ENCODE measurements around the gene PER3. TPM values are rescaled to one million over a fixed set of nuclear protein-coding genes. Genes with fewer than 3 reads are reported as not detected.

PER3 gene
- total and polyA plus RNA-seq, 2 of the 13 experiments (the other 11 are each of a cell fraction or from before 2014, with no cell fraction given) = 3.0 to 6.0 TPM

DNA sequence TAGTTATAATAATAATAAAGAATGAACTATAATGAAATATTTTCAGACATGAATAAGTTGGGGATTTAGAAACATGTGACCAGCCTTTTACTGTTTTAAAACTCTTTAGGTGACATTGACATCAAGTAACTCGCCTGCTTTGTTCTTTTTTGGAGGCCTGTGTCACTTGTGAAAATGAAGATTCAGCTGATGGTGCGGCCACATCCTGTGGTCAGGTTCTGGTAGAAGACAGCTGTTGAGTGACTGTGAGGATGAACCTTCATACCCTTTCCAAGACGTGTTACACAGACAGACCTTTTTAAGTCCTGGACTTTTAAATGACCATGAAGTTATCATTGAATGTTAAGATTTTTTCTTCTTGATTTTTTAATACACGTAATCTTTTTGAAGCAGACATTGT is 58.4 kb downstream of the PER3 start:
- H3K4me1 ChIP-seq (ENCODE audit: insufficient read depth, low read length) = no peaks in the 10 kb centered on the region
- POLR2A ChIA-PET = no interaction called here
- FAIRE-seq (no peak), ATAC-seq (no peak), DNase-seq (ENCODE audit: low spot score) (no peak)
- BruUV-seq (replicated peaks) = no TSS peak
- no peaks in the 10 kb centered on the region for H3K9me3 ChIP-seq (ENCODE audit: low read length)
- no peak overlapping the region for H2AFZ ChIP-seq (ENCODE audit: low read length)
- 91% methylated on average over 4 of the region's 4 CpGs for WGBS (ENCODE audit: low lambda C conversion rate)
- no peak overlapping the region for H3K4me2 ChIP-seq (ENCODE audit: low read depth, low read length)
- intact Hi-C loops (cut with micrococcal nuclease; ENCODE audit: unreplicated experiment) (no loop called here), in situ Hi-C loops (cut with HindIII; ENCODE audit: extremely low pct_ligation_motif_present, low pct_unique_long_range_greater_than_20kb) (no loop called here)
- H3K36me3 ChIP-seq (replicated peaks in 1 of 2; ENCODE audit: control insufficient read depth in 1 of 2, insufficient read depth in 2 of 2, low read length in 2 of 2) = peaks cover 0 to 12% of the 10 kb centered on the region in 2 experiments; a peak in 2 of 5 replicates
- no peaks in the 10 kb centered on the region for H3K79me2 ChIP-seq (ENCODE audit: insufficient read depth, low read length)
- CTCF ChIA-PET (ENCODE audit: low intra/inter-chr PET ratio, low total read pairs) = no interaction called here
- H3K9ac ChIP-seq (ENCODE audit: insufficient read depth, low read depth, low read length) = no peak overlapping the region
- no peak overlapping the region for H3K4me3 ChIP-seq (replicated peaks in 1 of 3; ENCODE audit: insufficient read depth in 1 of 3, low read depth in 2 of 3, low read length in 3 of 3)
- H3K27ac ChIP-seq (ENCODE audit: extremely low read length, insufficient read depth, low read length) = no peak overlapping the region
- H3K27me3 ChIP-seq (ENCODE audit: control insufficient read depth in 1 of 2, insufficient read depth in 2 of 2, low read length in 2 of 2) = no peaks in the 10 kb centered on the region
- H4K20me1 ChIP-seq (ENCODE audit: insufficient read depth, low read length) = no peaks in the 10 kb centered on the region
- TF ChIP-seq, protein P1, sequence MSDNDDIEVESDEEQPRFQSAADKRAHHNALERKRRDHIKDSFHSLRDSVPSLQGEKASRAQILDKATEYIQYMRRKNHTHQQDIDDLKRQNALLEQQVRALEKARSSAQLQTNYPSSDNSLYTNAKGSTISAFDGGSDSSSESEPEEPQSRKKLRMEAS (IDR thresholded peaks at IDR 0.05) = no peak
- no peak for TF ChIP-seq ZNF431 (CRISPR knock-in tag; IDR thresholded peaks at IDR 0.05; ENCODE audit: borderline replicate concordance, low read depth)
- no peak for TF ChIP-seq ZNF773 (CRISPR knock-in tag; IDR thresholded peaks at IDR 0.05; ENCODE audit: borderline replicate concordance)
- no peak for TF ChIP-seq ZNF367 (CRISPR knock-in tag; IDR thresholded peaks at IDR 0.05; ENCODE audit: borderline replicate concordance)
- TF ChIP-seq, protein P2, sequence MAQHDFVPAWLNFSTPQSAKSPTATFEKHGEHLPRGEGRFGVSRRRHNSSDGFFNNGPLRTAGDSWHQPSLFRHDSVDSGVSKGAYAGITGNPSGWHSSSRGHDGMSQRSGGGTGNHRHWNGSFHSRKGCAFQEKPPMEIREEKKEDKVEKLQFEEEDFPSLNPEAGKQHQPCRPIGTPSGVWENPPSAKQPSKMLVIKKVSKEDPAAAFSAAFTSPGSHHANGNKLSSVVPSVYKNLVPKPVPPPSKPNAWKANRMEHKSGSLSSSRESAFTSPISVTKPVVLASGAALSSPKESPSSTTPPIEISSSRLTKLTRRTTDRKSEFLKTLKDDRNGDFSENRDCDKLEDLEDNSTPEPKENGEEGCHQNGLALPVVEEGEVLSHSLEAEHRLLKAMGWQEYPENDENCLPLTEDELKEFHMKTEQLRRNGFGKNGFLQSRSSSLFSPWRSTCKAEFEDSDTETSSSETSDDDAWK (CRISPR knock-in tag; IDR thresholded peaks at IDR 0.05) = no peak
- no peak for TF ChIP-seq ZNF703 (CRISPR knock-in tag; IDR thresholded peaks at IDR 0.05; ENCODE audit: borderline replicate concordance)
- TF ChIP-seq ELF4 (CRISPR knock-in tag; IDR thresholded peaks at IDR 0.05; ENCODE audit: borderline replicate concordance) = no peak
- TF ChIP-seq, protein P3, sequence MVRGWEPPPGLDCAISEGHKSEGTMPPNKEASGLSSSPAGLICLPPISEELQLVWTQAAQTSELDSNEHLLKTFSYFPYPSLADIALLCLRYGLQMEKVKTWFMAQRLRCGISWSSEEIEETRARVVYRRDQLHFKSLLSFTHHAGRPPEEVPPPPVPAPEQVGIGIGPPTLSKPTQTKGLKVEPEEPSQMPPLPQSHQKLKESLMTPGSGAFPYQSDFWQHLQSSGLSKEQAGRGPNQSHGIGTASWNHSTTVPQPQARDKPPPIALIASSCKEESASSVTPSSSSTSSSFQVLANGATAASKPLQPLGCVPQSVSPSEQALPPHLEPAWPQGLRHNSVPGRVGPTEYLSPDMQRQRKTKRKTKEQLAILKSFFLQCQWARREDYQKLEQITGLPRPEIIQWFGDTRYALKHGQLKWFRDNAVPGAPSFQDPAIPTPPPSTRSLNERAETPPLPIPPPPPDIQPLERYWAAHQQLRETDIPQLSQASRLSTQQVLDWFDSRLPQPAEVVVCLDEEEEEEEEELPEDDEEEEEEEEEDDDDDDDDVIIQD (CRISPR knock-in tag; IDR thresholded peaks at IDR 0.05; ENCODE audit: low read depth) = no peak
- TF ChIP-seq, protein P4, sequence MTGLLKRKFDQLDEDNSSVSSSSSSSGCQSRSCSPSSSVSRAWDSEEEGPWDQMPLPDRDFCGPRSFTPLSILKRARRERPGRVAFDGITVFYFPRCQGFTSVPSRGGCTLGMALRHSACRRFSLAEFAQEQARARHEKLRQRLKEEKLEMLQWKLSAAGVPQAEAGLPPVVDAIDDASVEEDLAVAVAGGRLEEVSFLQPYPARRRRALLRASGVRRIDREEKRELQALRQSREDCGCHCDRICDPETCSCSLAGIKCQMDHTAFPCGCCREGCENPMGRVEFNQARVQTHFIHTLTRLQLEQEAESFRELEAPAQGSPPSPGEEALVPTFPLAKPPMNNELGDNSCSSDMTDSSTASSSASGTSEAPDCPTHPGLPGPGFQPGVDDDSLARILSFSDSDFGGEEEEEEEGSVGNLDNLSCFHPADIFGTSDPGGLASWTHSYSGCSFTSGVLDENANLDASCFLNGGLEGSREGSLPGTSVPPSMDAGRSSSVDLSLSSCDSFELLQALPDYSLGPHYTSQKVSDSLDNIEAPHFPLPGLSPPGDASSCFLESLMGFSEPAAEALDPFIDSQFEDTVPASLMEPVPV (CRISPR knock-in tag; IDR thresholded peaks at IDR 0.05) = no peak
- no peak for TF ChIP-seq NFE2 (CRISPR knock-in tag; IDR thresholded peaks at IDR 0.05)
- TF ChIP-seq, protein P5, sequence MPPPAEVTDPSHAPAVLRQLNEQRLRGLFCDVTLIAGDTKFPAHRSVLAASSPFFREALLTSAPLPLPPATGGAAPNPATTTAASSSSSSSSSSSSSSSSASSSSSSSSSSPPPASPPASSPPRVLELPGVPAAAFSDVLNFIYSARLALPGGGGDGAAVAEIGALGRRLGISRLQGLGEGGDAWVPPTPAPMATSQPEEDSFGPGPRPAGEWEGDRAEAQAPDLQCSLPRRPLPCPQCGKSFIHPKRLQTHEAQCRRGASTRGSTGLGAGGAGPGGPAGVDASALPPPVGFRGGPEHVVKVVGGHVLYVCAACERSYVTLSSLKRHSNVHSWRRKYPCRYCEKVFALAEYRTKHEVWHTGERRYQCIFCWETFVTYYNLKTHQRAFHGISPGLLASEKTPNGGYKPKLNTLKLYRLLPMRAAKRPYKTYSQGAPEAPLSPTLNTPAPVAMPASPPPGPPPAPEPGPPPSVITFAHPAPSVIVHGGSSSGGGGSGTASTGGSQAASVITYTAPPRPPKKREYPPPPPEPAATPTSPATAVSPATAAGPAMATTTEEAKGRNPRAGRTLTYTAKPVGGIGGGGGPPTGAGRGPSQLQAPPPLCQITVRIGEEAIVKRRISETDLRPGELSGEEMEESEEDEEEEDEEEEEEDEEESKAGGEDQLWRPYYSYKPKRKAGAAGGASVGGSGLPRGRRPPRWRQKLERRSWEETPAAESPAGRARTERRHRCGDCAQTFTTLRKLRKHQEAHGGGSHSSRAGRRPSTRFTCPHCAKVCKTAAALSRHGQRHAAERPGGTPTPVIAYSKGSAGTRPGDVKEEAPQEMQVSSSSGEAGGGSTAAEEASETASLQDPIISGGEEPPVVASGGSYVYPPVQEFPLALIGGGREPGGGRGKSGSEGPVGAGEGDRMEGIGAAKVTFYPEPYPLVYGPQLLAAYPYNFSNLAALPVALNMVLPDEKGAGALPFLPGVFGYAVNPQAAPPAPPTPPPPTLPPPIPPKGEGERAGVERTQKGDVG (CRISPR knock-in tag; IDR thresholded peaks at IDR 0.05; ENCODE audit: borderline replicate concordance) = no peak
- TF ChIP-seq SP1 (IDR thresholded peaks at IDR 0.05) = no peak
- no peak for TF ChIP-seq SP1 (CRISPR knock-in tag; IDR thresholded peaks at IDR 0.05)
- TF ChIP-seq GATA4 (IDR thresholded peaks at IDR 0.05; ENCODE audit: borderline replicate concordance, low read depth) = no peak
- no peak for TF ChIP-seq ZNF296 (CRISPR knock-in tag; conservative IDR thresholded peaks at IDR 0.05)
- TF ChIP-seq ZNF20 (CRISPR knock-in tag; IDR thresholded peaks at IDR 0.05) = no peak
